Esophagus muscularis mucosa (tissue), 3 donors: ENCODE measurements around the gene MAGI2.

Experiments used
- EP300 ChIP-seq: sonication (generic); formaldehyde crosslinking; IDR thresholded peaks from one replicate; pipeline ENCODE4 v1.6.1; 2017; ENCODE audit warnings: antibody characterized with exemption
- POLR2A ChIP-seq: fragments of 450-650 bp; IDR thresholded peaks from one replicate; pipeline ENCODE4 v1.6.1; 2017; ENCODE audit warnings: antibody characterized with exemption, moderate library complexity, mild to moderate bottlenecking, low read depth
- POLR2AphosphoS5 ChIP-seq, 2 donors: sonication (generic); formaldehyde crosslinking; IDR thresholded peaks; one replicate each; pipeline ENCODE4 v1.6.1; 2017; ENCODE audit warnings: antibody characterized with exemption in 2 of 2

DNA sequence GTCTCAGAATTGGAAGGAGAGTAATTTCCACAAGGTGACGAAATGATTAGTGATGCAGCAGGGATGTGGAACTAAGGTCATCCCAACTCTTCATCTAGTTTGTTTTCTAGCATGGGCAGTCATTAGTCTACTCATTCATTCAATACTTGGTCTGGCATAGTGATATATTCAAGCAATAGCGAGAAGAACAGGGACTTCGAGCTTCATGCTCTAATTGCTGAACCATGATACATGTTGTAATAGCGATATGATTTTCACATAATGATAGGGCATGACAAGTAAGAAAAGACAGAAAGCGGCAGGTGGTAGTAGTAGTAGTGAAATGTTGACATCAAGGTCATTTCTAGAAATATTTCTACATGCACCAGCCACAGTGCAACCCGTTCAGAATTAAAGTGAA lies 1002.8 kb downstream of the MAGI2 start:
- TF ChIP-seq POLR2A (no peak), POLR2AphosphoS5 (IDR thresholded peaks at IDR 0.05) (no peak), EP300 (no peak)
